Breast epithelium (tissue), 4 donors: ENCODE results near the gene PIM3. TPM values are rescaled to one million over a fixed set of nuclear protein-coding genes. Genes with fewer than 3 reads are reported as not detected.

Source experiments
- DNase-seq, 2 donors: peaks; one replicate each; pipeline ENCODE4 v3.0.0-alpha.2; 2019; ENCODE audit warnings: low spot score in 2 of 2
- H3K27ac ChIP-seq, 2 donors: fragments of 200-600 bp; sonication (generic) in 1 of 2; one replicate each; pipeline ENCODE4 v1.5.1; 2016 to 2019; ENCODE audit warnings: mild to moderate bottlenecking in 1 of 2
- H3K27me3 ChIP-seq, 2 donors: fragments of 200-600 bp; sonication (generic) in 1 of 2; one replicate each; pipeline versions ENCODE4 v1.5.1 to v1.6.0; 2017 to 2019; ENCODE audit warnings: control low read depth in 1 of 2, mild to moderate bottlenecking in 1 of 2
- H3K36me3 ChIP-seq: fragments of 200-600 bp; one replicate; pipeline ENCODE4 v1.5.1; 2019
- H3K4me1 ChIP-seq, 2 donors: fragments of 200-600 bp; sonication (generic); one replicate each; pipeline ENCODE4 v1.5.1; 2016 to 2019; ENCODE audit warnings: control low read depth in 1 of 2
- H3K4me3 ChIP-seq, 3 donors: fragments of 200-600 bp; sonication (generic); 1 replicate in 2 of 3; 2 replicates in 1 of 3; pipeline ENCODE4 v1.5.1; 2016 to 2019; ENCODE audit warnings: mild to moderate bottlenecking in 3 of 3, moderate library complexity in 2 of 3
- H3K9me3 ChIP-seq, 2 donors: fragments of 200-600 bp; sonication (generic) in 1 of 2; one replicate each; pipeline ENCODE4 v1.5.1; 2016 to 2019; ENCODE audit warnings: control low read depth in 1 of 2
- POLR2A ChIP-seq: fragments of 450-650 bp; IDR thresholded peaks from one replicate; pipeline ENCODE4 v1.6.1; 2016; ENCODE audit warnings: antibody characterized with exemption, mild to moderate bottlenecking, moderate library complexity
- POLR2AphosphoS5 ChIP-seq, 3 donors: sonication (generic); formaldehyde crosslinking; IDR thresholded peaks; one replicate each; pipeline ENCODE4 v1.6.1; 2017; ENCODE audit warnings: antibody characterized with exemption in 3 of 3
- intact Hi-C: fragments of 100-400 bp; cut with DNase I; formaldehyde crosslinking; loops from one replicate; pipeline ENCODE4 v1.15.1; 2023; ENCODE audit warnings: low total_unique reads
- total RNA-seq, 3 donors: library from RNA; depleted of rRNA; stranded (reverse); fragments of >200 nt; gene quantifications; one replicate each; pipeline ENCODE4 v1.1.0, GENCODE V29; 2016
- TF ChIP-seq, protein P1 (sequence below), 3 donors: fragments of 450-650 bp; IDR thresholded peaks; one replicate each; pipeline ENCODE4 v1.5.1; 2016 to 2017; ENCODE audit warnings: antibody characterized with exemption in 3 of 3, mild to moderate bottlenecking in 3 of 3, moderate library complexity in 3 of 3

Gene PIM3
- total RNA-seq, 3 donors from 2014 or later = 63.0 to 92.1 (median 87.1) TPM

- DNase-seq = no peak
- H3K27ac ChIP-seq = no peak overlapping the region
- TF ChIP-seq POLR2AphosphoS5 (IDR thresholded peaks at IDR 0.05) = no peak
- no peaks in the 10 kb centered on the region for H3K36me3 ChIP-seq
- intact Hi-C loops = loop anchor here (5.0 kb wide), 1 partner anchor 102 kb away; no protein-coding TSS in a partner anchor
- H3K27me3 ChIP-seq = peaks cover 0 to 8% of the 10 kb centered on the region in 2 donors
- H3K4me3 ChIP-seq = peak overlapping the region in 2 of 3 donors; percentile 3 to 57
- H3K4me1 ChIP-seq = peaks cover 17 to 35% of the 10 kb centered on the region in 2 donors
- H3K9me3 ChIP-seq = no peaks in the 10 kb centered on the region
These were observed 30.5 kb upstream of the PIM3 start for GRCh38 chr22:49929994-49930575.

DNA sequence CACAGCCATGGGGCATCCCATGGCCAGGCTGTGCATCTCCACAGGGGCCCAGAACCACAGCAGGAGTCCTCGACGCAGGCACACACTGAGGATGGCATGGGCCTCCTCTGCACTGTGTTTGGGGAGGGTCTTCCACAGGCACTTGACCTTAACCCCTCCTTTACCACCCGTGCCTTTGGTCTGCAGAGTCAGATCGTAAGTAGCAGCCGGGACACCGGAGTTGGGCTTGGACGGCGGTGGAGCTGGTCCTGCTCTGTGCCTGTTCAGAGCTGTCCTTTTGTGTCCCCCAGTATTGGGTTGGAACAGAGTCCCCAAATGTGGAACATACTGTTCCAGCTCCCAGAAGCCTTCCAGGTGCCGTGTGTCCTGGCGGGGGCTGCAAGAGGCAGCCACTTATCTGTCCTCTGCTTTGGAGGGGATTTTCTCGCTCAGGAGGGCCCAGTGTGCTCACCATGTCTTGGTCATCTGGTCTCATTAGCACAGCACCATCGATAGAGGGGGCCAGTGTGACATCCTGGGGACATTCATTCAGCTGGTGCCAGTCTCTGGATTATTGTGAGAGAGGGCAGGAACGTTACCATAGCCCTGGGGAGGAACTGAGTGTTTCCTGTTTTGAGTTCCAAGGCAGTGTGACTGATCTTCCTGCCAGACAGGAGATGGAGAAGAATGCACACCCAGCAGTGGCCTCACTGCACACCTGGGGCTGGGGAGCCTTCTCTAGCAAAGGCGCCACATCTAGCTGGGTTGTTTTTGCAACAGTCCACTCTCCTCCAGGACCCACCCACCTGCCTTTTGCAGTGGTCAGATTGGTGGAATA, 29.8 kb upstream of the PIM3 start:
- Histone ChIP-seq H3K27me3 (peaks cover 0 to 8% of the 10 kb centered on the region in 2 donors), H3K4me1 (peaks cover 17 to 35% of the 10 kb centered on the region in 2 donors), H3K4me3 (peak overlapping the region in 1 of 3 donors; percentile 19), H3K36me3 (no peaks in the 10 kb centered on the region), H3K27ac (peak overlapping the region; percentile 59 to 94), H3K9me3 (no peaks in the 10 kb centered on the region)
- TF ChIP-seq, protein P1, sequence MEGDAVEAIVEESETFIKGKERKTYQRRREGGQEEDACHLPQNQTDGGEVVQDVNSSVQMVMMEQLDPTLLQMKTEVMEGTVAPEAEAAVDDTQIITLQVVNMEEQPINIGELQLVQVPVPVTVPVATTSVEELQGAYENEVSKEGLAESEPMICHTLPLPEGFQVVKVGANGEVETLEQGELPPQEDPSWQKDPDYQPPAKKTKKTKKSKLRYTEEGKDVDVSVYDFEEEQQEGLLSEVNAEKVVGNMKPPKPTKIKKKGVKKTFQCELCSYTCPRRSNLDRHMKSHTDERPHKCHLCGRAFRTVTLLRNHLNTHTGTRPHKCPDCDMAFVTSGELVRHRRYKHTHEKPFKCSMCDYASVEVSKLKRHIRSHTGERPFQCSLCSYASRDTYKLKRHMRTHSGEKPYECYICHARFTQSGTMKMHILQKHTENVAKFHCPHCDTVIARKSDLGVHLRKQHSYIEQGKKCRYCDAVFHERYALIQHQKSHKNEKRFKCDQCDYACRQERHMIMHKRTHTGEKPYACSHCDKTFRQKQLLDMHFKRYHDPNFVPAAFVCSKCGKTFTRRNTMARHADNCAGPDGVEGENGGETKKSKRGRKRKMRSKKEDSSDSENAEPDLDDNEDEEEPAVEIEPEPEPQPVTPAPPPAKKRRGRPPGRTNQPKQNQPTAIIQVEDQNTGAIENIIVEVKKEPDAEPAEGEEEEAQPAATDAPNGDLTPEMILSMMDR (IDR thresholded peaks at IDR 0.05) = peak; percentile 57 to 82 (median 72)
- TF ChIP-seq POLR2AphosphoS5 (IDR thresholded peaks at IDR 0.05) (peak; percentile 27 to 89 (median 81)), POLR2A (no peak)
- intact Hi-C loops = no loop called here
- peak; percentile 81 to 93 for DNase-seq

- H3K4me3 ChIP-seq = peak overlapping the region in 2 of 3 donors; percentile 49 to 64
- intact Hi-C loops = no loop called here
- DNase-seq = peak in 1 of 2 donors; percentile 65
- H3K27ac ChIP-seq = peak overlapping the region; percentile 94 to 99
- H3K4me1 ChIP-seq = peaks cover 17 to 48% of the 10 kb centered on the region in 2 donors
- H3K36me3 ChIP-seq = no peaks in the 10 kb centered on the region
- H3K9me3 ChIP-seq = no peaks in the 10 kb centered on the region
- TF ChIP-seq POLR2AphosphoS5 (IDR thresholded peaks at IDR 0.05) (peak in 2 of 3 donors; percentile 54 to 73), POLR2A (no peak)
- TF ChIP-seq, protein P1 (IDR thresholded peaks at IDR 0.05) = no peak
- H3K27me3 ChIP-seq = peaks cover 0 to 8% of the 10 kb centered on the region in 2 donors
These were observed 27.1 kb upstream of the PIM3 start for GRCh38 chr22:49933236-49934159.

GRCh38 chr22:49934160-49934890, 26.2 kb upstream of the PIM3 start:
- no peaks in the 10 kb centered on the region for H3K27me3 ChIP-seq
- no peaks in the 10 kb centered on the region for H3K36me3 ChIP-seq
- intact Hi-C loops = no loop called here
- peak overlapping the region; percentile 94 to 99 for H3K27ac ChIP-seq
- H3K4me1 ChIP-seq = peaks cover 17 to 48% of the 10 kb centered on the region in 2 donors
- TF ChIP-seq, protein P1 (IDR thresholded peaks at IDR 0.05) = no peak
- peak; percentile 35 to 76 (median 46) for TF ChIP-seq POLR2AphosphoS5 (IDR thresholded peaks at IDR 0.05)
- H3K4me3 ChIP-seq = peak overlapping the region; percentile 49 to 64 (median 52)
- H3K9me3 ChIP-seq = no peaks in the 10 kb centered on the region
- peak; percentile 76 to 78 for DNase-seq
